ENCODE results near the gene MS4A7.

GRCh38 chr11:60375316-60375715 is 3.0 kb upstream of the MS4A7 start:
- TF ChIP-seq POLR2AphosphoS5 (IDR thresholded peaks at IDR 0.05; ENCODE audit: low read depth, low read length) (no peak), REST (IDR thresholded peaks at IDR 0.05; ENCODE audit: insufficient read depth in 1 of 2, low read depth in 2 of 2, low read length in 2 of 2) (no peak)

Measured in PFSK-1 (cell line).